ENCODE results near the gene FBXO33. TPM values are rescaled to one million over a fixed set of nuclear protein-coding genes. Genes with fewer than 3 reads are reported as not detected.

The FBXO33 gene
- polyA plus RNA-seq, 2 of the 4 experiments (the other 2 are of a cell fraction), result 8.2 to 10.6 TPM

- ATAC-seq (no peak), FAIRE-seq (no peak), DNase-seq (ENCODE audit: low read depth in 1 of 2, low spot score in 1 of 2) (no peak)
- Histone ChIP-seq H3K27ac (no peak overlapping the region), H3K4me3 (no peak overlapping the region), H3K9me3 (no peaks in the 10 kb centered on the region), H3K4me1 (peaks cover 23% of the 10 kb centered on the region), H3K4me2 (no peak overlapping the region)
- 91% methylated on average over 1 of the region's 1 CpG for WGBS (ENCODE audit: missing lambda C conversion rate)
- TF ChIP-seq RCOR1 (IDR thresholded peaks at IDR 0.05; ENCODE audit: low read depth, low read length), result no peak
- no peak for TF ChIP-seq POLR2A (IDR thresholded peaks at IDR 0.05; ENCODE audit: low read length)
- ChIA-PET CTCF (interaction anchor here (0.6 to 2.0 kb wide), 3 partner anchors 141 to 1469 kb away, joined by 3 to 8 read pairs (median 3); no protein-coding TSS in a partner anchor), POLR2A (no interaction called here)
Observed at GRCh38 chr14:39372656-39373055, 59.6 kb downstream of the FBXO33 start.

- TF ChIP-seq HEYL (CRISPR knock-in tag; IDR thresholded peaks at IDR 0.05) (no peak), ATOH8 (CRISPR knock-in tag; IDR thresholded peaks at IDR 0.05; ENCODE audit: low read depth) (no peak), RFX5 (IDR thresholded peaks at IDR 0.05) (no peak), RAD21 (conservative IDR thresholded peaks at IDR 0.05 in 1 of 2, IDR thresholded peaks at IDR 0.05 in 1 of 2) (no peak), BCL3 (IDR thresholded peaks at IDR 0.05) (no peak), KDM5A (IDR thresholded peaks at IDR 0.05) (no peak), PHF8 (IDR thresholded peaks at IDR 0.05; ENCODE audit: borderline replicate concordance, low read depth) (no peak), ZNF302 (CRISPR knock-in tag; IDR thresholded peaks at IDR 0.05) (no peak), MAZ (IDR thresholded peaks at IDR 0.05; ENCODE audit: borderline replicate concordance, low read depth, low read length) (no peak), CBX8 (IDR thresholded peaks at IDR 0.05) (no peak), FOXS1 (CRISPR knock-in tag; IDR thresholded peaks at IDR 0.05) (no peak), GATA3 (IDR thresholded peaks at IDR 0.05; ENCODE audit: borderline replicate concordance) (no peak)
- TF ChIP-seq, protein P1, sequence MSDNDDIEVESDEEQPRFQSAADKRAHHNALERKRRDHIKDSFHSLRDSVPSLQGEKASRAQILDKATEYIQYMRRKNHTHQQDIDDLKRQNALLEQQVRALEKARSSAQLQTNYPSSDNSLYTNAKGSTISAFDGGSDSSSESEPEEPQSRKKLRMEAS (IDR thresholded peaks at IDR 0.05), result no peak
- ChIA-PET POLR2A (no interaction called here), CTCF (interaction anchor here (0.8 to 1.3 kb wide), 2 partner anchors 9 to 139 kb away, joined by 3 to 6 read pairs; no protein-coding TSS in a partner anchor)
- FAIRE-seq, result no peak
- Histone ChIP-seq H3K4me2 (no peak overlapping the region), H3K27ac (no peak overlapping the region), H3K4me3 (no peak overlapping the region), H3K9me3 (no peaks in the 10 kb centered on the region), H3K4me1 (peaks cover 7% of the 10 kb centered on the region; the same call in 1 of the 3 replicates)
- no peak for ATAC-seq
- 93% methylated on average over 12 of the region's 12 CpGs for WGBS (ENCODE audit: missing lambda C conversion rate)
- no peak for DNase-seq (ENCODE audit: low read depth in 1 of 2, low spot score in 1 of 2)
Observed at GRCh38 chr14:39370415-39370814, 61.8 kb downstream of the FBXO33 start.

GRCh38 chr14:39369029-39369428, 63.2 kb downstream of the FBXO33 start:
- Histone ChIP-seq H3K4me1 (no peaks in the 10 kb centered on the region), H3K4me3 (no peak overlapping the region), H3K4me2 (no peak overlapping the region), H3K9me3 (peaks cover 4% of the 10 kb centered on the region; the same call in 1 of the 3 replicates), H3K27ac (no peak overlapping the region)
- TF ChIP-seq PHF8 (IDR thresholded peaks at IDR 0.05; ENCODE audit: borderline replicate concordance, low read depth) (no peak), ESRRA (IDR thresholded peaks at IDR 0.05; ENCODE audit: borderline replicate concordance, low read length) (no peak), MYC (IDR thresholded peaks at IDR 0.05; ENCODE audit: borderline replicate concordance, low read length) (no peak), ZC3H11A (IDR thresholded peaks at IDR 0.05) (no peak), EHMT2 (IDR thresholded peaks at IDR 0.05; ENCODE audit: low read depth) (no peak), POLR2A (IDR thresholded peaks at IDR 0.05; ENCODE audit: low read length) (no peak), HOXB5 (CRISPR knock-in tag; IDR thresholded peaks at IDR 0.05) (no peak), HDAC2 (IDR thresholded peaks at IDR 0.05) (no peak)
- TF ChIP-seq, protein P2, sequence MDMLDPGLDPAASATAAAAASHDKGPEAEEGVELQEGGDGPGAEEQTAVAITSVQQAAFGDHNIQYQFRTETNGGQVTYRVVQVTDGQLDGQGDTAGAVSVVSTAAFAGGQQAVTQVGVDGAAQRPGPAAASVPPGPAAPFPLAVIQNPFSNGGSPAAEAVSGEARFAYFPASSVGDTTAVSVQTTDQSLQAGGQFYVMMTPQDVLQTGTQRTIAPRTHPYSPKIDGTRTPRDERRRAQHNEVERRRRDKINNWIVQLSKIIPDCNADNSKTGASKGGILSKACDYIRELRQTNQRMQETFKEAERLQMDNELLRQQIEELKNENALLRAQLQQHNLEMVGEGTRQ (IDR thresholded peaks at IDR 0.05), result no peak
- no peak for ATAC-seq
- FAIRE-seq, result no peak
- CTCF ChIA-PET, result interaction anchor here (0.7 to 2.1 kb wide), 13 partner anchors 8 to 267 kb away, joined by 3 to 10 read pairs (median 4); no protein-coding TSS in a partner anchor
- WGBS (ENCODE audit: missing lambda C conversion rate), result 85% methylated on average over 2 of the region's 2 CpGs
- POLR2A ChIA-PET, result interaction anchor here (1.0 kb wide), 2 partner anchors 199 to 266 kb away, joined by 3 read pairs; partner anchors contain the start of genes SEC23A and TRAPPC6B
- no peak for DNase-seq (ENCODE audit: low read depth in 1 of 2, low spot score in 1 of 2)

All from A549 (cell line).